HK-2 (cell line): ENCODE results near the gene SYNGR1.
"Not testable (repeated sequence)": the region's sequence is repeated elsewhere in the genome, so short reads cannot be mapped to it uniquely, and the experiment has no call there.

ENCODE experiments used
- DNase-seq: peaks from one replicate; pipeline ENCODE4 v3.0.0-alpha.2; 2018; ENCODE audit not compliant: unreplicated experiment

The SYNGR1 gene

DNA sequence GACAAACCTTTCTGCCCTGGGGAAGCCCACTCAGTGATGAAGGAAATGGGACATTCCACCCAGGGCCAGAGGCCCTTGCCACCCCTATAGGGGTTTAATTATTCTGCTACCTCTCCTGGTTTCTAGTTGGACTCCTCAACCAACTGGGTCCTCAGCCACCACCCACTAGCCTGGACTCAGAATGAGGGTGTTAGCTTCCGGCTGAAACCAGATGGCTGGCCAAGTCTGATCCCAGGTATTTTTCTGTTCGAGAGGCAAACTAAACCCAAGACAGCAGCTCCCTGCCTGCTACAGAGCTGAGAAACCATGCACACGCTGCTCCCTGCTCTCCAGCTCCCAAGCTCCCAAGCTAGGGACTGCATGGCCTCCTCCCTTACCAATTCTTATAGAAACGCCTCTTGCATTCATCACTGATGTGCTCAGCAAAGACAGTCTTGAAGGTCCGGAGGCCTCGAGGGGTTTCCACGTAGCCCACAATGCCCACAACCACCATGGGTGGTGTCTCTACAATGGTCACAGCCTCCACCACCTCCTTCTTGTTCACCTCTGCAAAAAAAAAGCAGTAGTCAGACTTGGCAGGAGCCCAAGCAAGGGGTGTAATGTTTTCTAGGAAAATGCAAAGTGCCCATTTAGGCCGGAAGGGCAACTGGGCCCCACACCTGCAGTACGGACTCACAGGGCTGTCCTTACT is 32.6 kb upstream of the SYNGR1 start:
- peak; percentile 47 for DNase-seq

DNA sequence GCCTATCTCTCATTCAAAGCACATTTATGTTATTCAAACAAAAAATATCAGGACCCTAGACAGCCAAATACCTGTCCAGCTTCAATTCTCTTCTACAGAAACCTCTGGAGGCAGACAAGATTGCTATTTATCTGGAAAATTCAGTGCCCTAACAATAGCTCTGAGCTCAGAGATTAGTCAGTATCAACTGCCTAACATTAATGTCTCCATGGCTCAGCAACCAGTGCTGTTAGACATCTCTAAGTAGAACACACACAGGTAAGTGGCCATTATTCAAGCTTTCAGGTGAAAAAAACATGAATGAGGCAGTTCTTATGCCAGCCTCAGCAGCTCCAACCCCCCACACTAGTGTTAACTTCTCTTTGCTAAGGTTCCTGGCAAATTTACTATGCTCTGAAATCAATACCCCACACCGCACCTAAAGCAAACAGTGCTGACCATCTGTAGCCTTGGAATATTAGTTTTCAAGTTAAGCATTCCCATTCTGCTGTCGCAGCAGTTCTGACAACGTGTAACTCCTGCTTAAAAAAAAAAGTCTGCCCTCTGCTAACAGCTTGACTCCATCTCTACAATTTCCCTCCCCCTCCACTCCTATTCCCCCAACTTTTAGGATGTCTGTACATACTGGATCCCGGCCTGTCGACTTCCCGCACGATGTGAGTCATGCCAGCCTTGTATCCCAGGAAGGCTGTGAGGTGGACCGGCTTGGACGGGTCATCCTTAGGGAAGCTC is 31.9 kb upstream of the SYNGR1 start:
- DNase-seq: no peak

DNA sequence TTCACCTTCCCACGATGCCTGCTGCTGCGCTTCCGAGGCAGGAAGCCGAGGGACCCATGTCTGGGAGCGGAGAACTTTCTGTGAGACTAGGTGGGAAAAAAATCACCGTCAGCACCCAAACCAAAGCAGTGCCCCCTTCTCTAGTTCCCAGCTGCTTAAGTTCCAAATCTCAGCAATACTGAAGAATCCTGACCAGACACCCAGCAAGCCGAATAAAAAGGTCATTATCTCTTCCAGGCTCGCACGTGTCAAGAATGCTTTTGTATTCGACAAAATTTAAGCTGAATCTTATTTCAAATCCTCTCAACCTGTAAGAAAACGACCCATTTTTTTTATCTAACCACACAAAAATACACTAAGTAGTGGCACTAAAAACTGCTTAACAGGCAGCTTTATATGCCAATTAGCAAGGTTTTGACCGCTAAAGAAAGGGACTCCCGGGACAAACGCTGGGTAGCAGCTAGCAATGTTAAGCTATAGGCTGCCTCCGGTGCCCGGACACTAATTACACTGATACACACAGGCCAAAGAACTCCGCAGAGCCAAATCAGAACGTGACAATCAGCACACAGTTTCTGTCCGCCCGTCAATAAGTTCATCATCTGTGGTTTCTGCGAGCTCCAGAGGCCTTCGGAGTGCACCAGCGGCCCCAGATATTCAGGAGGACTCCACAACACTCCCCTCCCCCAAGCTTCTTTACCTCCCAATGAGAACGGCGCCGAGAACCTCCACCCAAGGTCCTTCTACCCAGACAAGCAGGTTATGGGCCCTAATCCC is 31.1 kb upstream of the SYNGR1 start:
- peak; percentile 33 for DNase-seq

DNA sequence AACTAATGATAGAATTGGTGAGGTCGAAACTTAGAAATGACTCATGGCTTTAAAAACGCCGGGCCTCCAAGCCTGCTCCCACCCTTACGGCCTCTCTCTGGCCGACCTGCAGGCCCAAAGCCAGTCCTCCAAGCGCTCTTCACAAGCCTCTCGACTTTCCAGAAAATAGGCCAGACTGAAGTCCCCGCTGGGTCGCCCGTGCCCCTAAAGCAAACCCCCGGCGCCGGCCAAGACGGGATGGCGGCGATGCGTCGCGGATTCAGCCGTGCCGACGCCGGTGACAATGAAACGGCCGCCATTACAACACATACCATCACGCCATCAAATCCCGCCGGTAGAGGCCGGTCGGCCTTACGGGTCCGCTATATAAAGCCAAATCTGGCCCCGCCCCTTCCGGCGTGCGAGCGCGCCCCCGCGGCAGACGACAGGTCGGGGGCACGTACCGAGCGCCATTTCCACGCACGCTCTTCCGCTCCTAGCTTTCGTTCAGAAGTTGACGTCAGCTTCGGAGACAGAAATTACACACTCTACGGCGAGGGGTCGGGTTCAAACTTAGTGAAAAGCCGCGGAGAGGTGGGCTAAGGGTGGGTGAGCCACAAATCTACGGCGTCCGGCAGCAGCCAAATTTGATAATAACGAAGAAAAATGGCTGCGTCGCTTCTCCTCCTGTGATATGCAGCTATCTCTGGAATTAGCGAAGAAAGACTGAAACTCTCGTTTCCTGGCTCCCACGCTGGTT is 30.3 kb upstream of the SYNGR1 start, which contains the start of gene RPL3:
TSS of gene RPL3 (minus strand) at position 340 of the 739 bp plus-strand sequence. CDS start at position 314, 26 bp downstream.
- DNase-seq: peak; percentile 93

DNA sequence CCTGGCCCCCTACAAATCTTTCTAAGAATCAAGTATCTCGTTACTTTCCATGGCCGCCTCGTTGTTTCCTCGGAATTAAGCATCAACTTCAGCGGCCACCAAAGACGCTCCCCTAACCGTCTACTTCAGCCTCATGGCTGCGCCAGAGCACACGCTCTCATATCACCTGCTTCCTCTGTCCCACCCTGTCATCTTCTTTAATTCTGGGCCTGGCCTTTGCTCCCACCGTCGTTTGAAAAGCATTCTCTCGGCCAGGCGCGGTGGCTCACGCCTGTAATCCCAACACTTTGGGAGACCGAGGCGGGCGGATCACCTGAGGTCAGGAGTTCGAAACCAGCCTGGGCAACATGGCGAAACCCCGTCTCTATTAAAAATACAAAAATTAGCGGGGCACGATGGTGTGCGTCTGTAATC is 29.2 kb upstream of the SYNGR1 start:
- DNase-seq: not testable (repeated sequence)

DNA sequence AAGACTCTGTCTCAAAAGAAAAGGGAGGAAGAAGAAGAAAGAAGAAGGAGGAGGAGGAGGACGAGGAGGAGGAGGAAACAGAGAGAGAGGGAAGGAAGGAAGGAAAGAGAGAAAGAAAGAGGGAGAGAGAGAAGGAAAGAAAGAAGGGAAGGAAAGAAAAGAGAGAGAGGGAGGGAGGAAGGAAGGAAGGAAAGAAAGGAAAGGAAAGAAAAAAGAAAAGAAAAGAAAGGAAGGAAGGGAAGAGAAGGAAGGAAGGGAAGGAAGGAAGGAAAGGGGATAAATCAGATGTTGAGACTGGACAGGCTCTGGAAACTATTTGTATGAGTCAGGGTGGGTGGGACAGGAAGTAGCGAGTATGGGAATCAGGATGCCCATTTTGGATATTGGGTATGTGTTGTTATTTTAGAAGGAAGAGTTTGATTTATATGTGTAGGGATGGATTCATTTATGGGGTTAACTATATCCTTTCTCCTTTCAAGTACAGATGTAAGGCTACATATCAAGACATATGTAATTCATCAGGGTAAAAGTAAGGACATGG is 24.3 kb upstream of the SYNGR1 start:
- no peak for DNase-seq

DNA sequence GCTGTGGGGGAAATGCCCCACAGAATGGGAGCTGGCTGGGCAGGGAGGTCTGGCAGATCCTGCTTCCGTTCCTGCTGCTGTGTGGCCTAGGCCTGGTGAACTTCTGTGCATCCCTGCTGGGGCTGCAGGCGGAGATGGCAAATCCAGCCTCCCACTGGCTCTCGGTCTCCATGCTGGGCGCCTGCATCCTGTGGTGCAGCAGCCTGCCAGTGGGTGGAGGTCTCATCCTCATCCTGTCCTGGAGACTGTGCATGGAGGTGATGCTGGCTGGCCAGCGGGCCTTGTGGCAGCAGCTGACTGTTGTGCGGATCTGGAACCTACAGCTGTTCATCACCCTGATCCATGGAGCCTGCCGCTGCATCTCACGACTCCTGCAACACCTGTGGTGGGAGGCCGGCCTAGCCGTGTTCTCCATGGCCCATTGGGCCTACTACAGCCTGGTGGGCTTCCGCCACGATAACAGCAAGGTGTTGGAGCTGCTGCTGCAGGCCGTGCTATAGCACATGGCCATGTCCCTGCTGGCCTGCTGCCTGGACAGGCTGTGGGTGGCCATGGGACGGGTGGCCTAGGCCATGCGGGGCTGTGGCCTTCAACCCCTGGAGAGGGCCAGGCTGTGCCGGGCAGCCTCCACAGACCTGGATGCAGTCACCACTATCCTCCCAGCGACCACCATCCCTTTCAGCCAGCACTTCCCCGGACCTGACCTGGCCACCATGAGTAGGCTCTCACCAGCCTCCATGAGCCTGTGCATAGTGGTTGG is 21.6 kb upstream of the SYNGR1 start:
- no peak for DNase-seq

DNA sequence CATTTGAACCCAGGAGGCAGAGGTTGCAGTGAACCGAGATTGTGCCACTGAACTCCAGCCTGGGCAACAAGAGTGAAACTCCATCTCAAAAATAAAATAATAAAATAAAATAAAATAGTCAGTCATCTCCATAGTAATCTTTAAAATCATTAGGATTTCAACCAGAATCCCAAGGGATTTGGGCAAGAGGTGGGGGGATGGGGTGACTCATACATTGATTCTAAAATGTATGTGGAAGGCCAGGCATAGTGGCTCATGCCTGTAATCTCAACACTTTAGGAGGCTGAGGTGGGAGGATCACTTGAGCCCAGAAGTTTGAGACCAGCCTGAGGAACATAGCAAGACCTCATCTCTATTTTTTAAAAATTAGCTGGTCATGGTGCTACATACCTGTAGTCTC is 19.2 kb upstream of the SYNGR1 start:
- DNase-seq: not testable (repeated sequence)

DNA sequence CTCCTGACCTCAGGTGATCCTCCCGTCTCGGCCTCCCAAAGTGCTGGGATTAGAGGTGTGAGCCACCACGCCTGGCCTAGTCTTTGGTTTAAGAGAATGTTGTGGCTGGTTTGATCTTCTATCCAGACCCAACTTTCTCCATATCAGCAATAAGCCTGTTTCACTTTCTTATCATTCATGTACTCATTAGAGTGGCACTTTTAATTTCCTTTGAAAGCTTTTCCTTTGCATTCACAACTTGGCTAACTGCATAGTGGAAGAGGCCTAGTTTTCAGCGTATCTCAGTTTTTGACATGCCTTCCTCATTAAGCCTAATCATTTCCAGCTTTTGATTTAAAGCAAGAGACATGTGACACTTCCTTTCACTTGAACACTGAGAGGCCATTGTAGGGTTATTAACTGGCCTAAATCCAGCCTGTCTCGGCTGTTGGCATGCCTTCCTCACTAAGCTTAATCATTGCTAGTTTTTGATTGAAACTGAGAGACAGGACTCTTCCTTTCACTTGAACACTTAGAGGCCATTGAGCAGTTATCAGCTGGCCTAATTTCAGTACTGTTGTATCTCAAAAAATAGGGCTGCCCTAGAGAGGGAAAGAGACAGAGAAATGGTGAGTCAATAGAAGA is 17.2 kb upstream of the SYNGR1 start:
- DNase-seq: no peak

DNA sequence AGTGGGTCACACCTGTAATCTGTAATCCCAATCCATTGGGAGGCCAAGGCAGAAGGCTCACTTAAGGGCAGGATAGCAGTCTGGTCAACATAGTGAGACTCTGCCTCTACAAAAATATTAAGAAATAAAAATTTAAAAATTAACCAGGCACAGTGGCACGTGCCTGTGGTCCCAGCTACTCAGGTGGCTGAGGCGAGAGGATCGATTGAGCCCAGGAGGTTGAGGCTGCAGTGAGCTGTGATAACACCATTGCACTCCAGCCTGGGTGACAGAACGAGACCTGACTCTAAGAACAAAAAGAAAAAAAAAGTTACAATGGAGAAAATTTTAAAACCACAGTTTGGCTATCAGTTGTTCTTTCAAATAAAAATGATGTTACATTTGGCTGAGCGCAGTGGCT is 13.4 kb upstream of the SYNGR1 start:
- no peak for DNase-seq

DNA sequence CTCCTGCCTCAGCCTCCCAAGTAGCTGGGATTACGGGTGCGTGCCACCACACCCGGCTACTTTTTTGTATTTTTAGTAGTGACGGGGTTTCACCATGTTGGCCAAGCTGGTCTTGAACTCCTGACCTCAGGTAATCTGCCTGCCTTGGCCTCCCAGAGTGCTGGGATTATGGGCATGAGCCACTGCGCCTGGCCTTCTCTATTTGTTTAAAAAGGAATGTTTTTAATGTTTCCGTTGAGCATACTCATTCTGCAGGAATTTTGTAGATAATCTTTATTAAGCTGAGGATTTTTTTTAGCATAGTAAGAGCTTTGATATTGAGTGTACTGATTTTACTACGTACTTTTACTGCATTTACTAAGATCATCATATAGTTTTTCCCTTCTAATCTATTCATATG is 10.0 kb upstream of the SYNGR1 start:
- not testable (repeated sequence) for DNase-seq

DNA sequence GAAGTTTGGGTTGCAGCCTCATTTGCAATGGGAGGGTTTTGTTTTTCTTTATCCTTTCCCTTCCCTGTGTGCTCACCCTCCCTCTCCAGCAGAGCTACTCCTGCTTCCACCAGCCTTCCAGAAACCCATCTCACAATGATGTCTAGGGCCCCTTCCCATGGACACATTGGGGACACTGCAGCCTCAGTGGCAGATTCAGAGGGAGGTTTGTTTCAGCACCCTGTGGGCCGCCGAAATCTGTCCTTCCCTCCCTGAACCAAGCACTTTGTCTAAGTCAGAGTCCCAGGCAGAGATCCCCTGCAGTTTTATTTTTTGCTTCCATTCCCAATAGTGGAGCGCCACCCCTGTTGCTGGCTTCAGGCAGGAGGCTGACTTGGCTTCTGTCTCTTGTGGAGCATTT is 8.6 kb upstream of the SYNGR1 start:
- DNase-seq: no peak

DNA sequence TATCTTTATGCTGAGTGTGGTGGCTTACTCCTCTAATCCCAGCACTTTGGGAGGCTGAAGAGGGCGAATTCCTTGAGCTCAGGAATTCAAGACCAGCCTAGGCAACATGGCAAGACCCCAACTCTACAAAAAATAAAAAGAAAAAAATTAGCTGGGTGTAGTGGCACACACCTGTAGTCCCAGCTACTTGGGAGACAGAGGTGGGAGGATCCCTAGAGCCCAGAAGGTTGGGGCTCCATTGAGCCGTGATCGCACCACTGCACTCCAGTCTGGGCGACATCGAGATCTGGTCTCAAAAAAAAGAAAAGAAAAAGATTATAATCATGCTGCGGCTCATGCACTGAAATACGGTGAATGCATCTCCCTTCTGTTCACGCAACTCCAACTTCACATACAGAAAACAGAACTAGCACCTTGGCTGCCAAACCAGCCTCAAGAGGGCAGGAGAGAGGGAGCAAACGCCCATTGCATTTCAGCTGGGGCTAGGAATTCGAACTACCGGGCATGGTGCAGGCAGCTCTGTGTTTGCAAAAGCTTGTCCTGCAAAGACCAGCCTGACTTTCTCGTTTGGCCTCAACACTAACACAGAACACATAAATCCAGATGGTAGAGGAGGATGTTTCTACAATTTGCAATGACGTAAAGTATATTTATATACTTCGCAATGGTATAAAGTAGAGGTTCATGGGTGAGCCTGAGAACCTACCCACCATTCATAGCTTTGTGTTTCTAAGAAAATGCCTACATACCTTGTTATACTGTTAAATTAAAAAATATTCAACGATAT is 6.3 kb upstream of the SYNGR1 start:
- peak; percentile 42 for DNase-seq

DNA sequence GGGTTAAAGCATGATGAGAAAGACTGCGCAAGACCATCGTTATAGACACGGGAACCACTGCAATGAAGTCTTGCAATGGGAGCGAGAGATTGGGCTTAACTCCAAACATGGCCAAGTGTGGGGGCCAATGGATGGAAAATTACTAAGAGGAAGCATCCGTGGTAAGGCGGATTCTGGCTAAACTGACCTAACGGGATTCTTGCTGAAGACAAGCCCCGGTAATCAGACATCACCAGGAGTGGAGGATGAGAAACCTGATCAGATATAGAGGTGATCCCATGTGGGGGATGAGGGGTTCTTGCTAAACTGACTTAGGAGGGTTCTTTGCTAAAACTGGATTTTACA is 5.8 kb upstream of the SYNGR1 start:
- no peak for DNase-seq

DNA sequence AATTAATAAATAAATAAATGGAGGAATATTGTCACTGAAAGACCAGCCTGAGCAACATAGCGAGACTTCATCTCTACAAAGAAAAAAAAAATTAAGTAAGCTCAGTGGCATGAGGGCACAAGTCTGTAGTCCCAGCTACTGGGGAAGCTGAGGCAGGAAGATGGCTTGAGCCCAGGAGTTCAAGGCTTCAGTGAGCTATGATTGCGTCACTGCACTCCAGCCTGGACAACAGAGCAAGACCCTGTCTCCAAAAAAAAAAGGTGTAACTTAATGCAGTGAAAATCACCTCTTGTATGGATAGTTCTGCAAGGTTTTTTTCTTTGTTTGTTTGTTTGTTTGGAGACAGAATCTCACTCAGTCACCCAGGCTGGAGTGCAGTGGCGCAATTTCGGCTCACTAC is 4.6 kb upstream of the SYNGR1 start:
- DNase-seq: no peak

DNA sequence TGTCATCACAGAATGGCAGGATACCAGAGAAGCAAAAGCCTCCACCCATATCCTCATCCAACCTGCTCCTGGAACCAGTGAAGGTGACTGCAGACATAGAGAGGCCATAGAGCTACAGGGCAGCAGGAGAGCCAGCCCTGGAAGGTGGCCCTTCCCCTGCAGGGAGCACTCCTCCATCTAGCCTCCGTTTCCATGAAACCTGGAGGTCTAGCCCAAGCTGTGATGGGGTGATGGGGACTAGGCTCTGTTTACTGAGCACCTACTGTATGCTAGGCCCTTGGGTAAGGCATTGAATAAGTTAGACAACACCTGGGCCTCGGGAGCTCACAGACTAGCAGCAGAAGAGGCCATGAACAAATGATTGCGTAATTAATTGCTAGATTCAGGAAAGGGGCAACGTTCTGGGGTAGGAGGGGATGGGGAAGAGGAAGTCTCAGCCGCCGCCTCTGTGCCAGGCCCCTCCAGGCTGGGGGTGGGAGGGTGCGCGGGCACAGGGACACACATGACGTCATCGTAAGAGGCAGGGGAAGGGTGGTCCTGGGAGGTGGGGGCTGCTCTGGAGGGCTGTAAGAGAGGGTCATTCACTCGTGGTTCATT is 784 bp upstream of the SYNGR1 start:
- DNase-seq: no peak

DNA sequence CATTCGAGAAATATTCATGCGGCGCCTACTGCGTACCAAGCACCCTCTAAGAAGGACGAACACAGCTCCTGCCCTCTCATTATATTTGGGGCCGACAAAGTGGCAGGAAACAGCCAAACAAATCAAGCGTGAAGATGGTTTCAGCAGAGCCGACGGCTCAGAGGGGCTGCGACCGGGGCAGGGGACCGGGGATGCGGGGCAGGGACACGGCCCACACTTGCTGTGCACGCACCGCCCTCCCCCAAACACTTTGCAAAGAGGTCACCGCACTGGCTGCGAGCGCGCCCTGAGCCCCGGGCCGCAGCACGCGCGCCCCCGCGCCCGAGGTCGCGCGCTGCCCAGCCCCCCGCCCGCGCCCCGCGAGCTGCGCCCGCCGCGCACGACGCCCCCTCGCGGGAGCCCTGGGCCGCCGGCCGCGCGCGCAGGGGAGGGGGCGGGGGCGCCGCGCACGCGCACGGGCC is 255 bp upstream of the SYNGR1 start:
- no peak for DNase-seq

DNA sequence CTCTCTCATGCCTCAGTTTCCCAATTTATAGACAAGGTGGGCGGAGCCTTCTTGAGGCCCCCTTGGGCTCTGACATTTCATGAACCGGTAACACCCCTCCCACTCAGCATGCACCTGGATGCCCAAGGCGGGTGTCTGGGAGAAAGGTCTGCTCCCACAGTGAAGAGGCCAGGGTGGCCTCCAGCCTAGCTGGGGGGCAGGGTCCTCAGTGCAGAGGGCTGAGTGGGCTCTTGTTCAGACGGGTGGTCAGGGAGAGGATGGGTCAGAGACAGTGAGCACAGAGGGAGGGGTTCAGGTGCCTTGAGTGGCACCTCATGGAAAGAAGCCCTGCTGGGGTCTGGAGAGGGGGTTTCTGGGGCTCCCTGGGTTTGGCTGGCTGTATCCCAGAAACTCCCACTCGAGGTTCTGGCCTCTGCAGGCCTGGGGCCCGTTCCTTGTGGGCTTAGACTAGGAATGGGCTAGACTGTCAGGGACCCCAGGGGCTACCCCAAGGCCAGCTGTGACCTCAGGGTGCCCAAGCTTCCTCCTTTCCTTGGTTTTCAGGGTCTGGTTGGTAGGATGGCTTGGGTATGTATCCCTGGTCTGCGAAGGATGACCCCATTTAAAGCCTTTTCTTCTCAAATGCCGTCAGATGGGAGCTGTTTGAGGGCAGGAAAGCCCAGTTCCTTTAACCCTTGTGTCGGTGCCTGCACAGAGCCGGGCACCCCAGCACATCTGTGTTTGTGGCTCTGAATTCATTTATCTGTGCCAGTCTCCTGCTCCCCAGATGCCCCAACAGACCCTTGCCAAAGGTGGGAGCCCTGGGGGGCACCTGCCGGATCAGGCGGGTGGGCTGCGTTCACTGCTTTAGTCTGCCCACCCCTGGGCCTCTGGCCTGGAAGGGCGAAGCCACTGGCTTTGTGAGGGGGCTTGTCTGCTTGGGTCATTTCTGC is 1.2 kb downstream of the SYNGR1 start:
- no peak for DNase-seq
